ENCODE measurements around the gene NRP1.

Gene NRP1

DNA sequence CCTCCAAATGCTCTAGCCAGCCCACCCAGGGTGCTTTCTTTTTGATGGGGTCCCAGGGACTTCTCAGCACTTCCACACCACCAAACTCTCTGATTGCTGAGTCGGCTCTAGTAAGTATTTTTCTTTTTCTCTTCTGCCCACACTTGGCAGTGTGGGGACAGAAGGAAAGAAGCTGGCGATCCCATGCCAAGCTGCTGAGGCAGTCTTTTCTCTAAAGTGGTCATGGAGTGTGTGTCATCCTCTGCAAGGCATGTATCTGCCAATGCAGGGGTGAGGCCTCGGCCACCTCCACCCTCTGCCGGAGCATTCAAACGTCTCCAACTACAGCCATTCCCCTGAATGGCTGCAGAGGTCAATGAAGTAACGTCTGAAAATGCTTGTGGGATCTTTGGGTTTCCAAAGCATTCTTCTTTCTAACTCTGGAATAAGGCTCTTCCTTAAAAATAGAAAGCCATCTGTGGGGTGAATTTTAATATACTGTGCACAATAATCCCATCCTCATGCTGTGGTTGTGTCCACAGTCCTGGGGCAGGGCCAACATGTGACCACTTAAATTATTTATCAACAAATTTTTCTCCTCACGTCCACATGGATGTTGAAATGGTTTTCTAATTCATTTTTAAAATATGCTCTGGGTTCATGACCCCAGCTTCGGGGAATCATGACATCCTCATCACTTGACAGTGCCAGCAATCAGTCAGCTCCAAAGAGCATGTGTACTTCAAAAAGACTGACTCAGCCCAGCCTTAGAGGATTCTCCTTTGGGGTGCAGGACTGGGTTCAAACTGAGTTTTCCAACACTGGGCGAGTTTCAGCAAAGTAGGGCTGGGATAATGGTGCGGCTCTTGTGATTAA, 205.1 kb downstream of the NRP1 start:
- Histone ChIP-seq H3K27me3 (no peaks in the 10 kb centered on the region), H3K27ac (peak overlapping the region in 1 of 2 donors; percentile 41), H3K9me3 (no peaks in the 10 kb centered on the region), H3K4me3 (no peak overlapping the region), H3K4me1 (peaks cover 0 to 11% (median 0%) of the 10 kb centered on the region in 4 donors), H3K36me3 (no peaks in the 10 kb centered on the region)
- intact Hi-C loops (cut with DNase I; ENCODE audit: low total_unique reads) = no loop called here
- TF ChIP-seq, protein P1, sequence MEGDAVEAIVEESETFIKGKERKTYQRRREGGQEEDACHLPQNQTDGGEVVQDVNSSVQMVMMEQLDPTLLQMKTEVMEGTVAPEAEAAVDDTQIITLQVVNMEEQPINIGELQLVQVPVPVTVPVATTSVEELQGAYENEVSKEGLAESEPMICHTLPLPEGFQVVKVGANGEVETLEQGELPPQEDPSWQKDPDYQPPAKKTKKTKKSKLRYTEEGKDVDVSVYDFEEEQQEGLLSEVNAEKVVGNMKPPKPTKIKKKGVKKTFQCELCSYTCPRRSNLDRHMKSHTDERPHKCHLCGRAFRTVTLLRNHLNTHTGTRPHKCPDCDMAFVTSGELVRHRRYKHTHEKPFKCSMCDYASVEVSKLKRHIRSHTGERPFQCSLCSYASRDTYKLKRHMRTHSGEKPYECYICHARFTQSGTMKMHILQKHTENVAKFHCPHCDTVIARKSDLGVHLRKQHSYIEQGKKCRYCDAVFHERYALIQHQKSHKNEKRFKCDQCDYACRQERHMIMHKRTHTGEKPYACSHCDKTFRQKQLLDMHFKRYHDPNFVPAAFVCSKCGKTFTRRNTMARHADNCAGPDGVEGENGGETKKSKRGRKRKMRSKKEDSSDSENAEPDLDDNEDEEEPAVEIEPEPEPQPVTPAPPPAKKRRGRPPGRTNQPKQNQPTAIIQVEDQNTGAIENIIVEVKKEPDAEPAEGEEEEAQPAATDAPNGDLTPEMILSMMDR (IDR thresholded peaks at IDR 0.05) = no peak
- peak in 1 of 2 donors; percentile 62 for DNase-seq

DNA sequence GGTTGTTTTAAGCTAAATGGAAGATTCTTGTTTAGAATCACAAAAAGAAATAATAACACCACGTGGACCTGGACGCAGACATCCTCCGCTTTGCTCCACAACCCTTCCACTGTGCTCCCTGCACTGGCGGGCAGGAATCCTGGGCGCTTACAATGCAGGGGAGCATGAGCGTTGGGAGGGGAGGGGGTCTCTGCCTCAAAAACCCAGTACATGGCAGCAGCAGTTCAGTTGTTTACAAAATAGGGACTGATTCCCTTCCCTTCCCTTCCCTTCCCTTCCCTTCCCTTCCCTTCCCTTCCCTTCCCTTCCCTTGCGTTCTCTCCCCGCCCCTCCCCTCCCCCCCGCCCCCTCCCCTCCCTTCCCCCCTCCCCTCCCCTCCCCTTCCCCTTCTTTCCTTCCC, 206.8 kb downstream of the NRP1 start:
- no peaks in the 10 kb centered on the region for H3K9me3 ChIP-seq
- H3K36me3 ChIP-seq = no peaks in the 10 kb centered on the region
- intact Hi-C loops (cut with DNase I; ENCODE audit: low total_unique reads) = no loop called here
- H3K4me3 ChIP-seq = no peak overlapping the region
- H3K27ac ChIP-seq = no peak overlapping the region
- TF ChIP-seq, protein P1 (IDR thresholded peaks at IDR 0.05) = no peak
- peaks cover 0 to under 1% (median under 1%) of the 10 kb centered on the region in 4 donors for H3K4me1 ChIP-seq
- no peaks in the 10 kb centered on the region for H3K27me3 ChIP-seq
- no peak for DNase-seq
